H1 (cell line): ENCODE data around the gene PREX1. TPM values are rescaled to one million over a fixed set of nuclear protein-coding genes. Genes with fewer than 3 reads are reported as not detected.

Experiments
- EP300 ChIP-seq, 2 experiments: IDR thresholded peaks; 1 replicate in 1 of 2; 2 replicates in 1 of 2; pipeline ENCODE4 v1.6.1; 2011 to 2012; ENCODE audit warnings: low read depth in 2 of 2, low read length in 2 of 2, mild to moderate bottlenecking in 2 of 2, borderline replicate concordance in 1 of 2, inconsistent platforms in 1 of 2, moderate library complexity in 1 of 2
- GABPA ChIP-seq: IDR thresholded peaks from 2 replicates; pipeline ENCODE4 v1.6.1; 2011; ENCODE audit warnings: mild to moderate bottlenecking, low read length, moderate library complexity, borderline replicate concordance; ENCODE audit not compliant: insufficient read depth
- HDAC2 ChIP-seq, 2 experiments: fragments of 300-600 bp in 1 of 2; sonication (generic) in 1 of 2; IDR thresholded peaks; 2 replicates each; pipeline ENCODE4 v1.6.1; 2011 to 2012; ENCODE audit warnings: low read depth in 2 of 2, low read length in 2 of 2, mild to moderate bottlenecking in 2 of 2, moderate library complexity in 2 of 2, borderline replicate concordance in 1 of 2, inconsistent platforms in 1 of 2
- POU5F1 ChIP-seq: IDR thresholded peaks from 2 replicates; pipeline ENCODE4 v1.6.1; 2011; ENCODE audit warnings: low read depth, mild to moderate bottlenecking, low read length, moderate library complexity
- RNF2 ChIP-seq: fragments of 200-900, 300-1000 bp; sonication (generic); IDR thresholded peaks from 2 replicates; pipeline ENCODE4 v1.7.1; 2016; ENCODE audit warnings: borderline replicate concordance, low read depth, mild to moderate bottlenecking, antibody characterized with exemption, low read length; ENCODE audit not compliant: poor library complexity, severe bottlenecking; ENCODE audit errors: missing control alignments
- SP2 ChIP-seq: IDR thresholded peaks from 2 replicates; pipeline ENCODE4 v1.6.1; 2012; ENCODE audit warnings: mild to moderate bottlenecking, low read length, inconsistent platforms
- TCF12 ChIP-seq: IDR thresholded peaks from 2 replicates; pipeline ENCODE4 v1.6.1; 2011; ENCODE audit warnings: low read depth, mild to moderate bottlenecking, low read length
- YY1 ChIP-seq: IDR thresholded peaks from 2 replicates; pipeline ENCODE4 v1.6.1; 2011; ENCODE audit warnings: low read depth, mild to moderate bottlenecking, low read length
- polyA plus RNA-seq, 7 experiments: library from polyadenylated mRNA; depleted of rRNA in 3 of 7; stranded (reverse) in 5 of 7; unstranded in 2 of 7; fragments of >200 nt in 5 of 7; fragments of 200-250 nt in 2 of 7; gene quantifications; 1 replicate in 5 of 7; 2 replicates in 1 of 7; 4 replicates in 1 of 7; pipeline versions ENCODE4 v1.2.1 to v1.2.3, GENCODE V29; 2011 to 2013; ENCODE audit warnings: missing spikeins in 2 of 7, mixed read lengths in 2 of 7
- total RNA-seq: library from RNA; stranded (reverse); fragmentation: NEBNext Ultra II Directional; extraction: Animal tissue kit (Norgen Biotek cat#: 25700); gene quantifications from 2 replicates; pipeline ENCODE4 v1.2.1, GENCODE V29; 2021
- TF ChIP-seq, protein P1 (sequence below): IDR thresholded peaks from 2 replicates; pipeline ENCODE4 v1.6.1; 2011; ENCODE audit warnings: low read depth, mild to moderate bottlenecking, low read length; ENCODE audit not compliant: insufficient read depth

The PREX1 gene
- total and polyA plus RNA-seq, 2 of the 8 experiments (the other 6 are each of a cell fraction or from before 2014, with no cell fraction given), result 10.7 to 12.8 TPM

DNA sequence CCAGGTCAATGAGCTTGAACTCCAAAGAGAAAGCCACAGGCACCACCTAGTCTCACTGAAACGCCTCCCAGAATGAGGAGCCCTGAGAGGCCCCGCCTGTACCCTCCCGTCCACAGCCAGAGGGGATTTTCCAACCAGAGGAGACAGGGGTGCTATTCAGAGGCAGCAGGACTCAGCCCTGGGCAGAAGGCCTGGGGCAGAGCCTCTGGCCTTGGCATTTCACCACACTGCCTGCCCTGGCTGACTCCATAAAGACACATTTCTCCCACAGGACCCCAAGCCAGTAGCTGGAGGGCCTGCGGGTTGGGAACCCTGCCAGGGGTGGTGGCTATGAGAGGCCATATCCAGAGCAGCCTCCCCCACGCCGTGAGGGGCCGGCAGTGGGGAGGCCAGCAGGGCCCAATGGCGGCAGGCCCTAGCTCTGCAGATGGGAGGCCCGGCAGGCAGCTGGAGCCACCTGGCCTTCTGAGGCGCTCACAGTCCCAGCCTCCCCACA lies 159.3 kb downstream of the PREX1 start (continued):
- no peak for TF ChIP-seq POU5F1
- TF ChIP-seq HDAC2 (IDR thresholded peaks at IDR 0.05; ENCODE audit: borderline replicate concordance in 1 of 2, low read depth in 2 of 2, low read length in 2 of 2), result no peak
- TF ChIP-seq GABPA, result no peak
- no peak for TF ChIP-seq EP300 (IDR thresholded peaks at IDR 0.05; ENCODE audit: borderline replicate concordance in 1 of 2, low read depth in 2 of 2, low read length in 2 of 2)
- no peak for TF ChIP-seq TCF12
- TF ChIP-seq, protein P1, sequence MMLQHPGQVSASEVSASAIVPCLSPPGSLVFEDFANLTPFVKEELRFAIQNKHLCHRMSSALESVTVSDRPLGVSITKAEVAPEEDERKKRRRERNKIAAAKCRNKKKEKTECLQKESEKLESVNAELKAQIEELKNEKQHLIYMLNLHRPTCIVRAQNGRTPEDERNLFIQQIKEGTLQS, result no peak
- TF ChIP-seq RNF2, result no peak
- no peak for TF ChIP-seq YY1
- no peak for TF ChIP-seq SP2
- TF ChIP-seq, all 59 proteins: peak for 0
